Glomerular visceral epithelial cell (primary cell): ENCODE data around the gene PNMA6E.
"Not testable (repeated sequence)": the region's sequence is repeated elsewhere in the genome, so short reads cannot be mapped to it uniquely, and the experiment has no call there.

Experiments
- DNase-seq: peaks from one replicate; pipeline ENCODE4 v3.0.0-alpha.2; 2016; ENCODE audit errors: extremely low spot score

The PNMA6E gene

GRCh38 chrX:153408871-153409351 is 7.8 kb upstream of the PNMA6E start:
- no peak for DNase-seq

- DNase-seq: no peak
Measured at GRCh38 chrX:153408221-153408721, 7.1 kb upstream of the PNMA6E start.

- DNase-seq: no peak
Measured at GRCh38 chrX:153407736-153408135, 6.6 kb upstream of the PNMA6E start.

- no peak for DNase-seq
Measured at GRCh38 chrX:153406903-153407302, 5.8 kb upstream of the PNMA6E start.

GRCh38 chrX:153406011-153406410 is 4.9 kb upstream of the PNMA6E start:
- no peak for DNase-seq

- no peak for DNase-seq
Measured at GRCh38 chrX:153405426-153405825, 4.3 kb upstream of the PNMA6E start.

GRCh38 chrX:153404333-153404732 is 3.2 kb upstream of the PNMA6E start:
- not testable (repeated sequence) for DNase-seq

- DNase-seq: no peak
Measured at GRCh38 chrX:153400146-153401132, 711 bp downstream of the PNMA6E start.

- no peak for DNase-seq
Measured at GRCh38 chrX:153398275-153398960, 2.7 kb downstream of the PNMA6E start.

GRCh38 chrX:153397256-153397960 is 3.7 kb downstream of the PNMA6E start:
- DNase-seq: no peak

GRCh38 chrX:153396320-153397195 is 4.6 kb downstream of the PNMA6E start:
- DNase-seq: no peak

GRCh38 chrX:153395613-153396319 is 5.4 kb downstream of the PNMA6E start:
- no peak for DNase-seq

- no peak for DNase-seq
Measured at GRCh38 chrX:153394612-153395011, 6.5 kb downstream of the PNMA6E start.

- DNase-seq: no peak
Measured at GRCh38 chrX:153392642-153393321, 8.4 kb downstream of the PNMA6E start.

- DNase-seq: not testable (repeated sequence)
Measured at GRCh38 chrX:153389460-153389768, 11.7 kb downstream of the PNMA6E start.

GRCh38 chrX:153388722-153389459 is 12.3 kb downstream of the PNMA6E start:
- no peak for DNase-seq

- DNase-seq: no peak
Measured at GRCh38 chrX:153387987-153388721, 13.0 kb downstream of the PNMA6E start.

- no peak for DNase-seq
Measured at GRCh38 chrX:153387345-153387744, 13.8 kb downstream of the PNMA6E start.
